Measurements from ENCODE around the gene DLG2. TPM values are rescaled to one million over a fixed set of nuclear protein-coding genes. Genes with fewer than 3 reads are reported as not detected.

DLG2 gene
- total and polyA plus RNA-seq, 2 of the 8 experiments (the other 6 are each of a cell fraction or from before 2014, with no cell fraction given), result 1.7 to 14.3 TPM

- no peak for TF ChIP-seq EZH2 (IDR thresholded peaks at IDR 0.05; ENCODE audit: low read depth, low read length, severe bottlenecking)
- no peak for TF ChIP-seq CEBPB (IDR thresholded peaks at IDR 0.05; ENCODE audit: low read depth, low read length)
- TF ChIP-seq HDAC2 (IDR thresholded peaks at IDR 0.05; ENCODE audit: borderline replicate concordance in 1 of 2, low read depth in 2 of 2, low read length in 2 of 2), result no peak
- TF ChIP-seq TBP (IDR thresholded peaks at IDR 0.05; ENCODE audit: low read depth, low read length), result no peak
Observed at GRCh38 chr11:84581083-84581482, 1046.1 kb downstream of the DLG2 start (continued).
